ENCODE results near the gene C1GALT1.
"Not testable (repeated sequence)": the region's sequence is repeated elsewhere in the genome, so short reads cannot be mapped to it uniquely, and the experiment has no call there.

Gene C1GALT1

DNA sequence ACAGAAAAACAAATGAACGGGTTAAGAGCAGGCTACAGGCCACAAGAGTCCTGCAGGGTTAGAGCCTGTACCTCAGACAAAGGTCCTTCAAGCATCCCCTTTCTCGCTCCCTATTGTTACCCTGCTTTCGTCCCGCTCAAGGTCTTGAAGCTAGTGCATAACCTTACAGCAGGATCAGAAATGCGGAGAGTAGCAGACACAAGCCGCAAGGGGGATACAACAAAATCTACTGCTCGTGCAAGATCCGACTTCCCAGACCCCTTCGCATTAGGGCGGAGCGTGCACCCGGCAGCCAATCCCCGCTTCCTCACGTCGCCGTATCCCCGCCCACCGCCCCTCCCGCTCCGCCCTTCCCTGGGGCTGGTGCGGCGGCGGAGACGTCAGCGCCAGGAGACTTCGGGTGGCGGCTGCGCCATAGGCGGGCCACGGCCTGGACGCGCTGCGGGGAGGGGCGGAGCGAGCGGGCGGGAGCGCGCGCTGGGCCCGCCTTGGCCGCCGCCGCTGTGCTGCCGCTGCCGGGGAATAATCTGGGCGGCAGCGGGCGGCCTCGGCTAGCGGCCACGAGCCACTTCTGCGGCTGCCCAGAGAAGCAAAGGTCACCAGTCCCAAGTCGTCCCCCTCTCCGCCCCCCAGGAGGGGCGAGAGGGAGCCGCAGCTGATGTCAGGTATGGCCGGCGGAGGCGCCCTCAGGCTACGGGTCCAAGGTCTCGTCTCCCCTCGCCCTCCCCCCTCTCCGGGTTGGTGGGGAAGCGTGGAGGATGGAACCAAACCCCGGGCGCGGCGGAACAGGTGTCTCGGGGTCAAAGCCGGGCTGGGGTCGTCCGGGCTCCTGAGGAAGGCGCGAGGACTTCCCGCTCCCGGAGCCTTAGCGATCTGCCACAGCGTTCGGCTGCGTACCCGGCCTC lies at the start of gene C1GALT1:
Gene C1GALT1, plus strand, starts transcription at position 389 of the 905 bp plus-strand sequence. CDS start 51,776 bp downstream, outside the sequence.
- POLR2A ChIA-PET (ENCODE audit: low non-redundant PET), result no interaction called here
- peak; percentile 97 for DNase-seq (ENCODE audit: low spot score)
- H3K27ac ChIP-seq, result peak within 1 kb of the TSS; percentile 92
- TF ChIP-seq, protein P1, sequence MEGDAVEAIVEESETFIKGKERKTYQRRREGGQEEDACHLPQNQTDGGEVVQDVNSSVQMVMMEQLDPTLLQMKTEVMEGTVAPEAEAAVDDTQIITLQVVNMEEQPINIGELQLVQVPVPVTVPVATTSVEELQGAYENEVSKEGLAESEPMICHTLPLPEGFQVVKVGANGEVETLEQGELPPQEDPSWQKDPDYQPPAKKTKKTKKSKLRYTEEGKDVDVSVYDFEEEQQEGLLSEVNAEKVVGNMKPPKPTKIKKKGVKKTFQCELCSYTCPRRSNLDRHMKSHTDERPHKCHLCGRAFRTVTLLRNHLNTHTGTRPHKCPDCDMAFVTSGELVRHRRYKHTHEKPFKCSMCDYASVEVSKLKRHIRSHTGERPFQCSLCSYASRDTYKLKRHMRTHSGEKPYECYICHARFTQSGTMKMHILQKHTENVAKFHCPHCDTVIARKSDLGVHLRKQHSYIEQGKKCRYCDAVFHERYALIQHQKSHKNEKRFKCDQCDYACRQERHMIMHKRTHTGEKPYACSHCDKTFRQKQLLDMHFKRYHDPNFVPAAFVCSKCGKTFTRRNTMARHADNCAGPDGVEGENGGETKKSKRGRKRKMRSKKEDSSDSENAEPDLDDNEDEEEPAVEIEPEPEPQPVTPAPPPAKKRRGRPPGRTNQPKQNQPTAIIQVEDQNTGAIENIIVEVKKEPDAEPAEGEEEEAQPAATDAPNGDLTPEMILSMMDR (conservative IDR thresholded peaks at IDR 0.05; ENCODE audit: low read depth), result peak; percentile 55
- CTCF ChIA-PET, result interaction anchor here (0.5 to 1.7 kb wide), 6 partner anchors 9 to 579 kb away, joined by 3 to 12 read pairs (median 4); no protein-coding TSS in a partner anchor

DNA sequence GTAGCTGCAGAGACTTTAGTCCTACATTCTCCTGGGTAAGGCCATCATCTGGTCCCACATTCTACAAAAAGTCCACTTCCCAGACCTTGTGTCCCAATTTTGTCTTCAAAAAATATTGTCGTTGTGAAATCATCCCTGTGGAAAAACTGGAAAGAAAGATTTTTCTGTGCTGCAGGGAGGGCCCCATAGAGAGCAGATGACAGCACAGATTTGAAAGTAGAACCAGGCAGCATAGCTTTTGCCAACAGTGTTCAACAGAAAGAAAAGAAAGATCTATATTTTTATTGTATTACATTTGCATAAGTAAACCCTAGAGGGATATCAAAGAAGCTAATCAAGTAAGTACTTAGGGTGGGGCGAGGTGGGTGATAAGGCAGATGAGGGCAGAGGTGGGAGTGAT lies 48.3 kb upstream of the C1GALT1 start:
- TF ChIP-seq, protein P1 (conservative IDR thresholded peaks at IDR 0.05; ENCODE audit: low read depth), result no peak
- ChIA-PET POLR2A (ENCODE audit: low non-redundant PET) (interaction anchor here (0.5 kb wide), 1 partner anchor 31 kb away, joined by 4 read pairs; no protein-coding TSS in a partner anchor), CTCF (no interaction called here)
- DNase-seq (ENCODE audit: low spot score), result no peak
- H3K27ac ChIP-seq, result no peak overlapping the region

DNA sequence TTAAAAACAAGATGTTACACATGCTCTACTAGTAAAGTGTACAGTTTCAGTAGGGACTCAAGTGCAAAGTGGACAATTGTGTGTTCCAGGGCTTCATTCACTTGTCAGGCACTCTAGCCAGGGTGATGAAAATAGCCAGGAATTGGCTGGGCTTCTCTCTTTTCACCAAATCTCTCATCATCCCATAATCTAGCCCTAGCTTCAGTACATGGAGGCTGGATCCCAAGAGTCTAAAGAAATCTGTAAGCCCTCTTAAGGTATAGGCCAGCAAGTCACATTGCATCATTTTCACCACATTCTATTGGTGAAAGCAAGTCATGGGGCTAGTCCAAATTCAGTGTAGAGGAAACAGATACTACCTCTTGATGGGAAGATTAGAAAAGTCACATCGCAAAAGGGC lies 47.3 kb upstream of the C1GALT1 start:
- H3K27ac ChIP-seq, result no peak overlapping the region
- no peak for DNase-seq (ENCODE audit: low spot score)
- POLR2A ChIA-PET (ENCODE audit: low non-redundant PET), result no interaction called here
- TF ChIP-seq, protein P1 (conservative IDR thresholded peaks at IDR 0.05; ENCODE audit: low read depth), result no peak
- CTCF ChIA-PET, result no interaction called here

DNA sequence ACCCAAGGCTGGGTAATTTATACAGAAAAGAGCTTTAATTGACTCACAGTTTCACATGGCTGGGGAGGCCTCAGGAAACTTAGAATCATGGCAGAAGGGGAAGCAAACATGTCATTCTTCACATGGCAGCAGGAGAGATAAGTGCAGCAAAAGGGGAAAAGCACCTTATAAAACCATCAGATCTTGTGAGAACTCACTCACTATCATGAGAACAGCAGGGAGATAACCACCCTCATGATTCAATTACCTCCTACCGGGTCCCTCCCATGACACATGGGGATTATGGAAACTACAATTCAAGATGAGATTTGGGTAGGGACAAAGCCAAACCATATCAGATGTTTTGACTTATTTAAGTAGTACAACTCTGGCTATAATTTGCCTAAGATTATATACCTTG lies 46.4 kb upstream of the C1GALT1 start:
- POLR2A ChIA-PET (ENCODE audit: low non-redundant PET); DNase-seq (ENCODE audit: low spot score); CTCF ChIA-PET; H3K27ac ChIP-seq: not testable (repeated sequence)

DNA sequence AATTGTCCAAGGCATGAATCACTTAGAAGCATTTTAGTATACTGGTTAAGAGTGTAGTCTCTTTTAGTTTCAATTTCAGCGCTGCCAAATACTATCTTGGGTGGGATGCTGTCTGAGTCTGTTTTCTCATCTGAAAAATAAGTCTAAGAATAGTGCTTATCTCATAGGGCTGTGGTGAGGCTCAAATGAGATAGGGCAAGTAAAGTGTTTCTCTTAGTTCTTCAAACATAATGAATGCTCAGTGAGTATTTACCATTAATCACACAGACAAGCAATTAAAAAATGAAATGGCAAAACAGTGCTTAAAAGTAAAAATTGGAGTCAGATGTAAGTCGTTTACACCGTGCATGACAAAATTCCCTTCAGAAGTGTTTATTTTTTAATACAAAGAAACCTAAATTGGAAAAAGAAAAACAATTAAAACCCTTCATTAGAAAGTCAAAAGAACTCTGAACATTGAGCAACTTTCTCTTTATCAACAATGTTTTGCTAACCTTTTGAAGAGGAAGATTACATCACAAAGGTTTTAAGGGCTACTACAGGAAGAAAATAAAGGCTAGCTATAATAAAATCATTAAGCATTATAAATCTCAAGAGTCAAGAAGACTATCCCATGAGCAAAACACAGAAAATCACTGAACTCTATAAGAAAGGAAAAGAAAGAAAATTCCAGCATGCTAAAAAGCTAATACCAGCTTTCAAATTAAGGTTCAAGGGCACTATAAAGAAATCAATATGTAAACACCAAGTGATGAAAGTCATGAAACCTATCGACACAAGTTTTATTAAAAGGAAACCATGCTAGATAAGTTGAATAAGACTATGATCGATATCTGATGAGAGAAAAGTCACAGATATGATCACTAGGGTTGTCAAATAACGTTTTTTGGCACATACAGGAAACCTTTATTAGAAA lies 45.6 kb upstream of the C1GALT1 start:
- no peak for DNase-seq (ENCODE audit: low spot score)
- no peak overlapping the region for H3K27ac ChIP-seq
- CTCF ChIA-PET, result interaction anchor here (0.5 kb wide), 1 partner anchor 19 kb away, joined by 4 read pairs; no protein-coding TSS in a partner anchor

DNA sequence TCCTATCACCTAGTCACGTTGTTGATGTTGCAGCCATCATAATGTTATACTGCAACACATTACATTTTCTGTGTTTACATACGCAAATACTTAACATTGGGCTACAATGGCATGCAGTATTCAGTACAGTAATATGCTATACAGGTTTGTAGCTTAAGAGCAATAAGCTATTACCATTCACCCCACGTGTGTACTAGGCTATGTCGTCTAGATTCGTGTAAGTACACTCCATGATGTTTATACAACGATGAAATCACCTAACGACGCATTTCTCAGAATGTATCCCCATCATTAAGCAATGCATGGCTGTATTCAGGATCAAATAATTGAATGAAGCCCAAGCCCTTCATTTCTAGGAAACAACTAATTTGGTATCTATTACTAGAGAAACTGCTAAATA lies 43.4 kb upstream of the C1GALT1 start:
- TF ChIP-seq, protein P1 (conservative IDR thresholded peaks at IDR 0.05; ENCODE audit: low read depth), result no peak
- ChIA-PET CTCF (no interaction called here), POLR2A (ENCODE audit: low non-redundant PET) (no interaction called here)
- H3K27ac ChIP-seq, result no peak overlapping the region
- DNase-seq (ENCODE audit: low spot score), result no peak

More for the DNA sequence above, 45.6 kb upstream of the C1GALT1 start:
- TF ChIP-seq, protein P1 (conservative IDR thresholded peaks at IDR 0.05; ENCODE audit: low read depth), result no peak
- POLR2A ChIA-PET (ENCODE audit: low non-redundant PET), result no interaction called here

DNA sequence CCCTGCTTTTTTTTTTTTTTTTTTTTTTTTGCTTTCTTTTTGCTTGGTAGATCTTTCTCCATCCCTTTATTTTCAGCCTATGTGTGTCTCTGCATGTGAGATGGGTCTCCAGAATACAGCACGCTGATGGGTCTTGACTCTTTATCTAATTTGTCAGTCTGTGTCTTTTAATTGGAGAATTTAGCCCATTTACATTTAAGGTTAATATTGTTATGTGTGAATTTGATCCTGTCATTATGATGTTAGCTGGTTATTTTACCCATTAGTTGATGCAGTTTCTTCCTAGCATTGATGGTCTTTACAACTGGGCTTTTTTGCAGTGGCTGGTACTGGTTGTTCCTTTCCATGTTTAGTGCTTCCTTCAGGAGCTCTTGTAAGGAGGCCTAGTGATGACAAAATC lies 38.9 kb upstream of the C1GALT1 start:
- H3K27ac ChIP-seq; POLR2A ChIA-PET (ENCODE audit: low non-redundant PET); CTCF ChIA-PET; DNase-seq (ENCODE audit: low spot score): not testable (repeated sequence)

DNA sequence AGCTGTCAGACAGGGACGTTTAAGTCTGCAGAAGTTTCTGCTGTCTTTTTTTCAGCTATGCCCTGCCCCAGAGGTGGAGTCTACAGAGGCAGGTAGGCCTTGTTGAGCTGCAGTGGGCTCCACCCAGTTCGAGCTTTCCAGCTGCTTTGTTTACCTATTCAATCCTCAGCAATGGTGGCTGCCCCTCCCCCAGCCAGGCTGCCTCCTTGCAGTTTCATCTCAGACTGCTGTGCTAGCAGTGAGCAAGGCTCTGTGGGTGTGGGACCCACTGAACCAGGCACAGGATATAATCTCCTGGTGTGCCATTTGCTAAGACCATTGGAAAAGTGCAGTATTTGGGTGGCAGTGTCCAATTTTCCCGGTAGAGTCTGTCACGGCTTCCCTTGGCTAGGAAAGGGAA lies 37.2 kb upstream of the C1GALT1 start:
- POLR2A ChIA-PET (ENCODE audit: low non-redundant PET); CTCF ChIA-PET; H3K27ac ChIP-seq; DNase-seq (ENCODE audit: low spot score): not testable (repeated sequence)
